Measurements from ENCODE around the gene SMURF2.
"Not testable (repeated sequence)": the region's sequence is repeated elsewhere in the genome, so short reads cannot be mapped to it uniquely, and the experiment has no call there.

SMURF2 gene

GRCh38 chr17:64664299-64664981, 2.3 kb upstream of the SMURF2 start:
- not testable (repeated sequence) for DNase-seq (ENCODE audit: low spot score)

GRCh38 chr17:64663836-64664235, 1.7 kb upstream of the SMURF2 start:
- not testable (repeated sequence) for DNase-seq (ENCODE audit: low spot score)

GRCh38 chr17:64662774-64663367, 764 bp upstream of the SMURF2 start:
- DNase-seq (ENCODE audit: low spot score): no peak

GRCh38 chr17:64661726-64661975, 456 bp downstream of the SMURF2 start:
- peak; percentile 11 for DNase-seq (ENCODE audit: low spot score)

- DNase-seq (ENCODE audit: low spot score): peak; percentile 13
Measured at GRCh38 chr17:64660978-64661725, 955 bp downstream of the SMURF2 start.

- DNase-seq (ENCODE audit: low spot score): not testable (repeated sequence)
Measured at GRCh38 chr17:64660195-64660977, 1.7 kb downstream of the SMURF2 start.

GRCh38 chr17:64658931-64659330, 3.2 kb downstream of the SMURF2 start:
- DNase-seq (ENCODE audit: low spot score): no peak

- DNase-seq (ENCODE audit: low spot score): no peak
Measured at GRCh38 chr17:64657610-64658125, 4.4 kb downstream of the SMURF2 start.

GRCh38 chr17:64655704-64656103, 6.4 kb downstream of the SMURF2 start:
- DNase-seq (ENCODE audit: low spot score): no peak

- DNase-seq (ENCODE audit: low spot score): no peak
Measured at GRCh38 chr17:64653985-64654355, 8.1 kb downstream of the SMURF2 start.

- DNase-seq (ENCODE audit: low spot score): no peak
Measured at GRCh38 chr17:64653325-64653984, 8.7 kb downstream of the SMURF2 start.

- no peak for DNase-seq (ENCODE audit: low spot score)
Measured at GRCh38 chr17:64651889-64652288, 10.2 kb downstream of the SMURF2 start.

GRCh38 chr17:64648234-64648633, 13.9 kb downstream of the SMURF2 start:
- no peak for DNase-seq (ENCODE audit: low spot score)

- DNase-seq (ENCODE audit: low spot score): no peak
Measured at GRCh38 chr17:64647817-64648216, 14.3 kb downstream of the SMURF2 start.

- no peak for DNase-seq (ENCODE audit: low spot score)
Measured at GRCh38 chr17:64639516-64639915, 22.6 kb downstream of the SMURF2 start.

- no peak for DNase-seq (ENCODE audit: low spot score)
Measured at GRCh38 chr17:64638552-64639203, 23.4 kb downstream of the SMURF2 start.

- DNase-seq (ENCODE audit: low spot score): no peak
Measured at GRCh38 chr17:64635647-64636305, 26.3 kb downstream of the SMURF2 start.

GRCh38 chr17:64634218-64634617, 27.9 kb downstream of the SMURF2 start:
- no peak for DNase-seq (ENCODE audit: low spot score)

- DNase-seq (ENCODE audit: low spot score): no peak
Measured at GRCh38 chr17:64632606-64633005, 29.5 kb downstream of the SMURF2 start.

GRCh38 chr17:64632194-64632593, 29.9 kb downstream of the SMURF2 start:
- no peak for DNase-seq (ENCODE audit: low spot score)
